Psoas muscle (tissue), 8 donors: ENCODE data around the gene MTUS2. TPM values are rescaled to one million over a fixed set of nuclear protein-coding genes. Genes with fewer than 3 reads are reported as not detected.
A peak's percentile ranks its signal among the peaks of the same experiment; 100 is the strongest.

Experiments used
- ATAC-seq, 4 donors: fragments of 200-7000 bp; cut with Tn5 transposase; one replicate each; pipeline ENCODE4 v1.9.1; 2020; ENCODE audit warnings: moderate library complexity in 3 of 4, mild to moderate bottlenecking in 2 of 4
- DNase-seq, 2 donors: peaks; one replicate each; pipeline ENCODE4 v3.0.0-alpha.2; 2020
- H3K27ac ChIP-seq: fragments of 200-600 bp; one replicate; pipeline ENCODE4 v1.8.0; 2022
- H3K27me3 ChIP-seq, 3 donors: fragments of 200-600 bp in 1 of 3; one replicate each; pipeline versions ENCODE4 v1.6.1 to v1.8.0; 2013 to 2022; ENCODE audit warnings: low read length in 2 of 3, mild to moderate bottlenecking in 2 of 3, moderate library complexity in 1 of 3; ENCODE audit not compliant: insufficient read depth in 3 of 3
- H3K36me3 ChIP-seq, 2 donors: fragments of 200-600 bp in 1 of 2; one replicate each; pipeline versions ENCODE4 v1.6.1 to v1.8.0; 2013 to 2022; ENCODE audit warnings: low read depth in 1 of 2, mild to moderate bottlenecking in 1 of 2, moderate library complexity in 1 of 2; ENCODE audit not compliant: insufficient read depth in 1 of 2
- H3K4me1 ChIP-seq: fragments of 200-600 bp; one replicate; pipeline ENCODE4 v1.8.0; 2022
- H3K4me3 ChIP-seq: fragments of 200-600 bp; one replicate; pipeline ENCODE4 v1.8.0; 2022; ENCODE audit warnings: mild to moderate bottlenecking
- H3K9me3 ChIP-seq: fragments of 200-600 bp; one replicate; pipeline ENCODE4 v1.8.0; 2022
- WGBS, 3 donors: extraction: QIAGEN DNeasy Blood & Tissue Kit; methylation state at CpG; one replicate each; pipeline versions ENCODE4 v1.1.6 to v1.1.7; 2013; 5-methylcytosine and 5-hydroxymethylcytosine counted together
- intact Hi-C, 2 donors: fragments of 100-400 bp; cut with DNase I; formaldehyde crosslinking; loops; one replicate each; pipeline versions ENCODE4 v1.11.0 to v1.14.2; 2022
- polyA plus RNA-seq, 3 donors: library from polyadenylated mRNA; stranded (reverse); fragments of 200-250 nt; gene quantifications; one replicate each; pipeline ENCODE4 v1.2.3, GENCODE V29; 2013
- total RNA-seq, 4 donors: library from RNA; stranded (reverse); fragmentation: NEBNext Ultra II Directional in 2 of 4; extraction: Animal tissue kit (Norgen Biotek cat#: 25700) in 2 of 4; gene quantifications; one replicate each; pipeline versions ENCODE4 v1.2.1 to v1.2.4, GENCODE V29; 2021 to 2023
- TF ChIP-seq, protein P1 (sequence below): fragments of 200-600 bp; IDR thresholded peaks from one replicate; pipeline ENCODE4 v1.8.0; 2022; ENCODE audit warnings: antibody characterized with exemption
- donor health status: healthy with polysubstance abuse.
- donor health status: DM: no; HTN: no; CAD: no; lungs with moderate emphysema.
- donor health status: Bipolar disorder and iron deficiency.
- donor health status: healthy.
- donor health status: DM: yes; HTN: yes; CAD: no.
- donor health status: DM: no; HTN: no; CAD: no.
- donor health status: DM: no; HTN: no; CAD: no.
- donor health status: DM: yes; HTN: yes; CAD: no.

MTUS2 gene
- total and polyA plus RNA-seq, 7 donors, result 0.03 to 0.79 (median 0.14) TPM; not detected in 2

DNA sequence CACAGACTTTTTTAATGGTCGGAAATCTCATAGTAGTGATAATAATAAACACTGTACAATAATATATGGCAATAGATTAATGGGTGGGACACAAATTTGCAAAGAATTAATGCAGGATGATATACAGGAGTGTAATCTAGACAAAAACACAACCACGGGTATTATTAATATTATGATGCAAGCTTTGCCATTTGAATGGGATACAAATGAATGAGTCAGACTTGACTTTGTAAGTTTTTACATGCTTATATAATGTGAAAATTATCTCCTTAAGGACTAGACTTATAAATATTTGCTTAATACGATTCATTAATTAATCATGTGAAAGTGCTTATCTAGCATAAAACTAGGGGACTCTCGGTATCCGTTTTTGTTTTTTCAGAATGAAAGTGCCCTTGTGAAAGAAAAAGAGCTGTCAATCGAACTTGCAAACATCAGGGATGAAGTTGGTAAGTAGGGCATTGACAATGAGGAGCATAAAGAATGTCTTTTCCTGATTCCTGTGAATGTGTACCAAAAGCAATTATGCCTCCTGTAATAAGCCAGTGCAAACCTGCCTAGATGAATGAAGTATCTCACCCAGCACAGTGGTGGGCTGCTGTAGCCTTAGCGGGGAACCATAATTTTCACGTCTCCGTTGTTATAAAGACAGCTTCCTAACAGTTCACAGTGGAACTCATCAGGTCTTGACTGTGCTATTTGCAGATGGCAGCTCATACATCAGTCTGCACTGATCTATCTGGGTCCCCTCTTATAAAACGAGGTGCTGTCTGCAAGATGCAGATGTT, 619.7 kb downstream of the MTUS2 start:
- H3K36me3 ChIP-seq, result no peaks in the 10 kb centered on the region
- H3K4me1 ChIP-seq, result peaks cover 20% of the 10 kb centered on the region
- no peaks in the 10 kb centered on the region for H3K9me3 ChIP-seq
- ATAC-seq, result no peak
- H3K27me3 ChIP-seq, result no peaks in the 10 kb centered on the region
- WGBS, 3 donors, result 77 to 83% (median 78%) methylated on average over 10 of the region's 10 CpGs
- intact Hi-C loops, result no loop called here
- no peak for DNase-seq
- H3K27ac ChIP-seq, result no peak overlapping the region
- TF ChIP-seq, protein P1, sequence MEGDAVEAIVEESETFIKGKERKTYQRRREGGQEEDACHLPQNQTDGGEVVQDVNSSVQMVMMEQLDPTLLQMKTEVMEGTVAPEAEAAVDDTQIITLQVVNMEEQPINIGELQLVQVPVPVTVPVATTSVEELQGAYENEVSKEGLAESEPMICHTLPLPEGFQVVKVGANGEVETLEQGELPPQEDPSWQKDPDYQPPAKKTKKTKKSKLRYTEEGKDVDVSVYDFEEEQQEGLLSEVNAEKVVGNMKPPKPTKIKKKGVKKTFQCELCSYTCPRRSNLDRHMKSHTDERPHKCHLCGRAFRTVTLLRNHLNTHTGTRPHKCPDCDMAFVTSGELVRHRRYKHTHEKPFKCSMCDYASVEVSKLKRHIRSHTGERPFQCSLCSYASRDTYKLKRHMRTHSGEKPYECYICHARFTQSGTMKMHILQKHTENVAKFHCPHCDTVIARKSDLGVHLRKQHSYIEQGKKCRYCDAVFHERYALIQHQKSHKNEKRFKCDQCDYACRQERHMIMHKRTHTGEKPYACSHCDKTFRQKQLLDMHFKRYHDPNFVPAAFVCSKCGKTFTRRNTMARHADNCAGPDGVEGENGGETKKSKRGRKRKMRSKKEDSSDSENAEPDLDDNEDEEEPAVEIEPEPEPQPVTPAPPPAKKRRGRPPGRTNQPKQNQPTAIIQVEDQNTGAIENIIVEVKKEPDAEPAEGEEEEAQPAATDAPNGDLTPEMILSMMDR, result no peak
- H3K4me3 ChIP-seq, result no peak overlapping the region

DNA sequence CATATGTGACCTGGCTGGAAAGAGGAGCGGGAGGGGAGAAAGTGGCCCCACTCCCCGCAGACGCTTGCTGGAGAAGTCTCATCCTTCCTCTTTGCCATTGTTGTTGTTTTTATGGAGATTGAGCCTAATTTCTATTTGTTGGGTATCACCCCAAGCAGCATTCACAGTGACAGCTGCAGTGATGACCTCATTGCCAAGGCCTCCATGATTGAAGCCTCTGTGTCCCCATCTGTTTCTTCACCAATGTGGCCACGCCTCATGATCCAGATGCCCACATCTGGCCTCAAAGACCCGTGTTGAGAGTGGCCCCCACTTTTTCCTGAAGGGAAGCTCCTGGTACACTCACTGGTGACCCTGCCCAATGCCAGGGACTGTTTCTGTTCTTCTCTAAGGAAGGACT, 621.2 kb downstream of the MTUS2 start:
- DNase-seq, result no peak
- 53 to 66% (median 62%) methylated on average over 5 of the region's 5 CpGs for WGBS, 3 donors
- TF ChIP-seq, protein P1, result no peak
- Histone ChIP-seq H3K27ac (no peak overlapping the region), H3K4me3 (no peak overlapping the region), H3K36me3 (no peaks in the 10 kb centered on the region), H3K4me1 (peaks cover 8% of the 10 kb centered on the region), H3K27me3 (no peaks in the 10 kb centered on the region), H3K9me3 (no peaks in the 10 kb centered on the region)
- ATAC-seq, result no peak
- intact Hi-C loops, result no loop called here

DNA sequence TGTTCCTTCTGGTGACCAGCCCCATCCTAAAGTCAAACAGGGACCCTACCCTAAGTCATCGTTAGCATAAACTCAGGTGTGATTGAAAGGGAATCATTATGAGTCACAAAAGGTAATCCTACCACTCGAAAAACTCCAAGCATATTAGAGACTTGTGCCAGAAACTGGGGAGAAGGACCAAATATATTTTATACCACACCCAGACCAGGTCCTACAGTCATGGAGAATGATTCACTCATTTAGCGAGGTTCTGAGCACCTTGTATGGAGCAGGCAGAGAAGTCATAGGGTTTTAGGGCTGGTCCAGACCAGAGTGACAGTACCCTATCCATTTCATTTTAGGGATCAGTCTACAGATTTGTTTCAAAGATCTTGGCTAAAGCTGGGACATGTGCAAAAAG, 625.9 kb downstream of the MTUS2 start:
- no peak overlapping the region for H3K4me3 ChIP-seq
- WGBS, 3 donors, result 89 to 93% (median 90%) methylated on average over 3 of the region's 3 CpGs
- H3K9me3 ChIP-seq, result no peaks in the 10 kb centered on the region
- no peaks in the 10 kb centered on the region for H3K27me3 ChIP-seq
- intact Hi-C loops, result no loop called here
- no peaks in the 10 kb centered on the region for H3K4me1 ChIP-seq
- H3K27ac ChIP-seq, result no peak overlapping the region
- TF ChIP-seq, protein P1, result no peak
- no peak for DNase-seq
- no peaks in the 10 kb centered on the region for H3K36me3 ChIP-seq
- ATAC-seq, result no peak

DNA sequence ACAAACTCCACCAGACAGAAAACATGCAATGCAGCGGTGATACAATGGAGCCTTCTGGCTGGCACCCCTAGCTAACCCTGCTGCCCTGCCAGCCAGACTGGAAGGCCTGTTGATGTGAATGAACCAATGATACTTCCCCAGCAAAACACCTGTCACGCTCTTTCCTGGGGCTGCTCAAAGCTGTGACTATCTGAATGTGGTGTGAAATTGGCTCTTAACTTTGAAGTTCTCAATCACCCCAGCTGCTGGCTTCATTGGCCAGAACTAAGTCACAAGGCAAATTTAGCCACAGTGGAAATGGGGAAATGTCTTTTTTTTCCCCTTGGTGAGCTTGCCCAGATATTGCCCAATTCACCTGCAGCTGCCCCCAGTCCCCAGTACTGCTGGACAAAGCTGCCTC, 628.0 kb downstream of the MTUS2 start:
- 23 to 39% (median 28%) methylated on average over 2 of the region's 2 CpGs for WGBS, 3 donors
- intact Hi-C loops, result no loop called here
- Histone ChIP-seq H3K27ac (no peak overlapping the region), H3K4me3 (no peak overlapping the region), H3K27me3 (no peaks in the 10 kb centered on the region), H3K36me3 (no peaks in the 10 kb centered on the region), H3K4me1 (no peaks in the 10 kb centered on the region), H3K9me3 (no peaks in the 10 kb centered on the region)
- ATAC-seq (peak; percentile 49 to 82 (median 68)), DNase-seq (no peak)
- TF ChIP-seq, protein P1, result no peak

DNA sequence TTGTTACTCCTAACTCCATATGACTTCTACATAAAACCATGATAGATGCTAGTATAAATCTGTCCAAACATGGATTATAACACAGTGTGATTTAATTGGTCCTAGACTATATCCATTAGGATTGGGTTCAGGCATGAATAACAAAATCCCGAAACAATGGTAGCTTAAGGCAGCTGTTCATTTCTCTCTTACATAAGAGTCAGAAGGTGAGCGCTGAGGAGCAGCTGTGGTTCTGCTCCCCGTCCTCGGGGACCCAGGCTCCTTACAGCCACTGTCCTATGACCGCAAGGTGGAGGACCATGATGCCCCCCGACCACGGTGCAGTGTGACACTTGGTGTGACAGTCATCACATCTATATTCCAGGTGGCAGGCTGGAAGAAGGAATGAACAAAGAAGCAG, 629.6 kb downstream of the MTUS2 start:
- no peaks in the 10 kb centered on the region for H3K4me1 ChIP-seq
- no peaks in the 10 kb centered on the region for H3K36me3 ChIP-seq
- no peak overlapping the region for H3K27ac ChIP-seq
- whole genome bisulfite sequencing, 3 donors, result 65 to 78% (median 72%) methylated on average over 7 of the region's 7 CpGs
- DNase-seq, result no peak
- H3K9me3 ChIP-seq, result no peaks in the 10 kb centered on the region
- H3K4me3 ChIP-seq, result no peak overlapping the region
- no peak for ATAC-seq
- TF ChIP-seq, protein P1, result no peak
- H3K27me3 ChIP-seq, result no peaks in the 10 kb centered on the region
- intact Hi-C loops, result no loop called here
